K562 treated with DMSO at 1 percent for 4 hours (cell line): ENCODE results near the gene CACNA2D4. TPM values are rescaled to one million over a fixed set of nuclear protein-coding genes. Genes with fewer than 3 reads are reported as not detected.

ENCODE experiments used
- total RNA-seq: library from RNA; unstranded; fragments of 300-600 nt; gene quantifications from 2 replicates; pipeline ENCODE4 v1.2.3, GENCODE V29; 2022; ENCODE audit not compliant: insufficient read depth

The CACNA2D4 gene
- total RNA-seq: 2.0 and 4.4 TPM in 2 replicates

GRCh38 chr12:1918081-1918883 is at the start of gene CACNA2D4:
CACNA2D4 (minus strand) TSS chr12:1918652; CDS start chr12:1918473, 179 bp downstream.

GRCh38 chr12:1820191-1820895 is 98.1 kb downstream of the CACNA2D4 start, which contains the start of gene LRTM2:
LRTM2 (plus strand) TSS chr12:1820565; CDS start chr12:1828149, 7,584 bp downstream.

Other genes with a start within 250 kb of the CACNA2D4 start
- gene ADIPOR2, start 227.6 kb downstream of the CACNA2D4 start, total RNA-seq: 42.8 and 51.4 TPM in 2 replicates
- not detected in 2 replicates for gene LRTM2, start 98.1 kb downstream of the CACNA2D4 start, total RNA-seq
- 2.1 and 6.2 TPM in 2 replicates for gene DCP1B, start 85.8 kb upstream of the CACNA2D4 start, total RNA-seq
- gene CACNA1C, start 134.3 kb upstream of the CACNA2D4 start, total RNA-seq: not detected in 2 replicates